8988T (cell line): ENCODE measurements around the gene KRR1.
"Not testable (repeated sequence)": the region's sequence is repeated elsewhere in the genome, so short reads cannot be mapped to it uniquely, and the experiment has no call there.

Experiments used
- DNase-seq: peaks from one replicate; pipeline ENCODE4 v3.0.0; 2011

Gene KRR1

GRCh38 chr12:75471902-75472890 lies 39.2 kb downstream of the KRR1 start:
- DNase-seq, result no peak

- DNase-seq, result no peak
Observed at GRCh38 chr12:75460204-75460603, 51.2 kb downstream of the KRR1 start.

- no peak for DNase-seq
Observed at GRCh38 chr12:75459755-75460154, 51.7 kb downstream of the KRR1 start.

- DNase-seq, result not testable (repeated sequence)
Observed at GRCh38 chr12:75457866-75458265, 53.5 kb downstream of the KRR1 start.

GRCh38 chr12:75457191-75457590 lies 54.2 kb downstream of the KRR1 start:
- no peak for DNase-seq

GRCh38 chr12:75455839-75456238 lies 55.6 kb downstream of the KRR1 start:
- no peak for DNase-seq

- DNase-seq, result no peak
Observed at GRCh38 chr12:75452675-75453330, 58.6 kb downstream of the KRR1 start.

- no peak for DNase-seq
Observed at GRCh38 chr12:75447691-75448393, 63.6 kb downstream of the KRR1 start.

- DNase-seq, result no peak
Observed at GRCh38 chr12:75446857-75447256, 64.6 kb downstream of the KRR1 start.

GRCh38 chr12:75445137-75445507 lies 66.3 kb downstream of the KRR1 start:
- DNase-seq, result not testable (repeated sequence)

- DNase-seq, result no peak
Observed at GRCh38 chr12:75444429-75445136, 66.8 kb downstream of the KRR1 start.

GRCh38 chr12:75443709-75444108 lies 67.7 kb downstream of the KRR1 start:
- no peak for DNase-seq

- DNase-seq, result not testable (repeated sequence)
Observed at GRCh38 chr12:75442454-75442853, 69.0 kb downstream of the KRR1 start.

GRCh38 chr12:75441687-75442449 lies 69.5 kb downstream of the KRR1 start:
- DNase-seq, result not testable (repeated sequence)
